Fibroblast of the aortic adventitia (primary cell): ENCODE data around the gene DEFB119. TPM values are rescaled to one million over a fixed set of nuclear protein-coding genes. Genes with fewer than 3 reads are reported as not detected.
"Not testable (repeated sequence)": the region's sequence is repeated elsewhere in the genome, so short reads cannot be mapped to it uniquely, and the experiment has no call there.

Experiments
- DNase-seq: peaks from one replicate; pipeline ENCODE4 v3.0.0-alpha.2; 2010; ENCODE audit warnings: low read depth
- H3K4me3 ChIP-seq: 2 replicates; pipeline ENCODE4 v1.5.1; 2011; ENCODE audit warnings: low read depth, mild to moderate bottlenecking, control low read depth, low read length, moderate library complexity
- total RNA-seq: library from RNA; depleted of rRNA; stranded (reverse); fragments of >200 nt; gene quantifications from 2 replicates; pipeline ENCODE4 v1.2.3, GENCODE V29; 2012; ENCODE audit warnings: low replicate concordance
- TF ChIP-seq, protein P1 (sequence below): IDR thresholded peaks from 2 replicates; pipeline ENCODE4 v1.5.1; 2011; ENCODE audit warnings: mild to moderate bottlenecking, low read length, control low read depth, inconsistent platforms; ENCODE audit not compliant: insufficient read depth

Gene DEFB119, protein sequence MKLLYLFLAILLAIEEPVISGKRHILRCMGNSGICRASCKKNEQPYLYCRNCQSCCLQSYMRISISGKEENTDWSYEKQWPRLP
- total RNA-seq: not detected in 2 replicates

DNA sequence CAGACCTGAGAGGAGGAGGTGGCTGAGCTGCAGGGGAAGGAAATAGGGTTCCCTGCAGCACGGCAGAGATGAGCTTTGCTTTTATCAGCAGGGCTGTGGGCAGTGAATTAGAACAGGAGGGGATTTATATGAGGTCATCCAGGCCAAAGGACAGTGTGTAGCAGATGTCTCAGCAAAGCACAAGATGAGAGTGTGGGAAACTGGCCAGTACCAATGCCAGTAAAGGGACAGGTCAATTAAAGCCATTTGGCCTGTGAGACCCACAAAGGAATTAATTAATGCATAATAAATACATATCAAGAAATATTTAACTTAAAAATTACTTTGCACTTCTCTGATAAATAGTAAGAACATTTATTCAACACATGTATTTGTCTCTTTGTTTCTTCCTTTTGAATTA, at the start of gene DEFB119:
TSS of gene DEFB119 (minus strand) at position 101 of the 400 bp plus-strand sequence. CDS start 107 bp downstream, outside the sequence.
- TF ChIP-seq, protein P1, sequence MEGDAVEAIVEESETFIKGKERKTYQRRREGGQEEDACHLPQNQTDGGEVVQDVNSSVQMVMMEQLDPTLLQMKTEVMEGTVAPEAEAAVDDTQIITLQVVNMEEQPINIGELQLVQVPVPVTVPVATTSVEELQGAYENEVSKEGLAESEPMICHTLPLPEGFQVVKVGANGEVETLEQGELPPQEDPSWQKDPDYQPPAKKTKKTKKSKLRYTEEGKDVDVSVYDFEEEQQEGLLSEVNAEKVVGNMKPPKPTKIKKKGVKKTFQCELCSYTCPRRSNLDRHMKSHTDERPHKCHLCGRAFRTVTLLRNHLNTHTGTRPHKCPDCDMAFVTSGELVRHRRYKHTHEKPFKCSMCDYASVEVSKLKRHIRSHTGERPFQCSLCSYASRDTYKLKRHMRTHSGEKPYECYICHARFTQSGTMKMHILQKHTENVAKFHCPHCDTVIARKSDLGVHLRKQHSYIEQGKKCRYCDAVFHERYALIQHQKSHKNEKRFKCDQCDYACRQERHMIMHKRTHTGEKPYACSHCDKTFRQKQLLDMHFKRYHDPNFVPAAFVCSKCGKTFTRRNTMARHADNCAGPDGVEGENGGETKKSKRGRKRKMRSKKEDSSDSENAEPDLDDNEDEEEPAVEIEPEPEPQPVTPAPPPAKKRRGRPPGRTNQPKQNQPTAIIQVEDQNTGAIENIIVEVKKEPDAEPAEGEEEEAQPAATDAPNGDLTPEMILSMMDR: no peak
- DNase-seq: no peak
- H3K4me3 ChIP-seq: no peak within 1 kb of the TSS

DNA sequence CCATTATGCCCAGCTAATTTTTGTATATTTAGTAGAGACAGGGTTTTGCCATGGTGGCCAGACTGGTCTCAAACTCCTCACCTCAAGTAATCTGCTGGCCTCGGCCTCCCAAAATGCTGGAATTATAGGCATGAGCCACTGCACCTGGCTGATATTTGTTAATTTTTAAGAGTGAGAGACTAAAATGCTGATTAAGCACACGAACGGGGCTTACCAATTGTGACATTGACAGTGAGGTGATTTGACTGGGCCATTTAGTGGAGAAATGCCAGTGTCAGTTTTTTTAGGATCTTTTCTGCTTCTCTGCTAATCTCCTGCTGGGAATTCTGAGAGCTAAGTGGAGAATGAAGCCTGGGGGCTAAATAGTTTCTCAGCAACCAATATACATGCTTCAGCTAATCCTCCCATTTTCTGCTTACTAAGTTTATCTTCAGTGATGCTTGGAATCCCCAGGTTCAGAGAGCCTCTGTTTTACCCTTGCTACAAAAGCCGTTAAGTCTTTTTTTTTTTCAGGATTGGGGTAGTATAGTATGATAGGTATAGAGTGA, 40.3 kb upstream of the DEFB119 start:
- TF ChIP-seq, protein P1: no peak

DNA sequence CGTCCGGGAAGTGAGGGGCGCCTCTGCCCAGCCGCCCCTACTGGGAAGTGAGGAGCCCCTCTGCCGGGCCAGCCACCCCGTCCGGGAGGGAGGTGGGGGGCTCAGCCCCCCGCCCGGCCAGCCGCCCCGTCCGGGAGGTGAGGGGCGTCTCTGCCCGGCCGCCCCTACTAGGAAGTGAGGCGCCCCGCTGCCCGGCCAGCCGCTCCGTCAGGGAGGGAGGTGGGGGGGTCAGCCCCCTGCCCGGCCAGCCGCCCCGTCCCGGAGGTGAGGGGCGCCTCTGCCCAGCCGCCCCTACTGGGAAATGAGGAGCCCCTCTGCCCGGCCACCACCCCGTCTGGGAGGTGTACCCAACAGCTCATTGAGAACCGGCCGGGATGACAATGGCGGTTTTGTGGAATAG, 37.2 kb upstream of the DEFB119 start:
- DNase-seq, H3K4me3 ChIP-seq: not testable (repeated sequence)

More for the DNA sequence above, 40.3 kb upstream of the DEFB119 start:
- DNase-seq: no peak
- no peak overlapping the region for H3K4me3 ChIP-seq

DNA sequence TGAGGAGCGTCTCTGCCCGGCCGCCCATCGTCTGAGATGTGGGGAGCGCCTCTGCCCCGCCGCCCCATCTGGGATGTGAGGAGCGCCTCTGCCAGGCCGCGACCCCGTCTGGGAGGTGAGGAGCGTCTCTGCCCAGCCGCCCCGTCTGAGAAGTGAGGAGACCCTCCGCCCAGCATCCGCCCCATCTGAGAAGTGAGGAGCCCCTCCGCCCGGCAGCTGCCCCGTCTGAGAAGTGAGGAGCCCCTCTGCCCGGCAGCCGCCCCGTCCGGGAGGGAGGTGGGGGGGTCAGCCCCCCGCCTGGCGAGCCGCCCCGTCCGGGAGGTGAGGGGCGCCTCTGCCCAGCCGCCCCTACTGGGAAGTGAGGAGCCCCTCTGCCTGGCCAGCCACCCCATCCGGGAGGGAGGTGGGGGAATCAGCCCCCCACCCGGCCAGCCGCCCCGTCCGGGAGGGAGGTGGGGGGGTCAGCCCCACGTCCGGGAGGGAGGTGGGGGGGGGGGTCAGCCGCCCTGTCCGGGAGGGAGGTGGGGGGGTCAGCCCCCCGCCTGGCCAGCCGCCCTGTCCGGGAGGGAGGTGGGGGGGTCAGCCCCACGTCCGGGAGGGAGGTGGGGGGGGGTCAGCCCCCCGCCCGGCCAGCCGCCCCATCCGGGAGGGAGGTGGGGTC, 36.6 kb upstream of the DEFB119 start:
- DNase-seq, H3K4me3 ChIP-seq: not testable (repeated sequence)

DNA sequence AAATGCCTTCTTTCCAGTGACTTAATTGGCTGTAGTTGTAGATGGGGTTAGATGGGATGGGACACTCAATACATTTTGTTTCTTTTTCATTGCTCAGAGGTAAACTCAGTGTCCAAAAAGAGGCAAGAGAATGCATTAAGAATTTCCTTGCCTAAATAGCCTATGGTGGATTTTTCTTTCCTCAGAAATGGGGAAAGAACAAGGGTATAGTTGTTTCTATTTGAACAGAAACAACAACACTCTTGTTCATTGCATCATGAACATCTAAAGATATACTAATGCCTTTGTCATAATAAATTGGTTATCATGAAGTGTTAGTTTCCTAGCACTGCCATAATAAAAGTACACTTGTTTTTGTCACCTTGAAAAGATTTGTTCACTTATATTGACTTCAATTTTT, 35.4 kb upstream of the DEFB119 start:
- H3K4me3 ChIP-seq: no peak overlapping the region
- TF ChIP-seq, protein P1: no peak
- no peak for DNase-seq

DNA sequence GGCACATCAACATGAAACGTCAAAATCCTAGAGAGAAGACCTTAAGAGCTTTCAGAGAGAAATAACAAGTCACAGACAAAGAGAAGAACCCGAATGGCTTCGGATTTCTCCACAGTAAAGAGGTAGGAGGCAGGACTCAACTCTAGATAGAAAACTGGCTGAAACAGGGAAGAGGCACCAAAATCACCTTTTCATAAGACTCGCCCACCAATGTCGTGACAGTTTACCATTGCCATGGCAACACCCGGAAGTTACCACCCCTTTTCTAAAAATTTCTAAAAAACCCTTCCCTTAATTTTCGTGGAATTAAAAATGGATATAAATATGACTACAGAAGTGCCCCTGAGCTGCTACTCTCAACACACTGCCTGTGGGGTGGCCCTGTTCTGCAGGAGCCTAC, 27.9 kb upstream of the DEFB119 start:
- DNase-seq: no peak
- no peak overlapping the region for H3K4me3 ChIP-seq
- TF ChIP-seq, protein P1: no peak

DNA sequence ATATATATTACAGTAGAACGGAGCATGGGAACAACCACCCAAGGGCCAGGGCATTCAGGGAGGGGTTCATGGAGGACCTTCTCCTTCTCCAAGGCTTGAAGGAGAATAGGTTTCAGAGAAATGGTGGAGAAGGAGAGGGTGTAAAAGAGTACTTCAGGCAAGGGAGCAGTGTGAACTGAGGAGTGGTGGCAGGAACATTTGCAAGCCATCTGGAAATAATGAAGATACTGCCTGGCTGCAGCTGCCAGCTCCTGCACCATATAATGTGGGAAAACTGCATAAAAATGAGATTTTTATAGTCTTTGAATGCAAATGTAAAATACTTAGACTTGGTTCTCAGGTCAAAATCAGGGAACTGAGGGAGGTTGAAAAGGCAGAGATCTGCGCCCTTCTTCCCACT, 25.3 kb upstream of the DEFB119 start:
- no peak overlapping the region for H3K4me3 ChIP-seq
- TF ChIP-seq, protein P1: no peak
- DNase-seq: no peak

DNA sequence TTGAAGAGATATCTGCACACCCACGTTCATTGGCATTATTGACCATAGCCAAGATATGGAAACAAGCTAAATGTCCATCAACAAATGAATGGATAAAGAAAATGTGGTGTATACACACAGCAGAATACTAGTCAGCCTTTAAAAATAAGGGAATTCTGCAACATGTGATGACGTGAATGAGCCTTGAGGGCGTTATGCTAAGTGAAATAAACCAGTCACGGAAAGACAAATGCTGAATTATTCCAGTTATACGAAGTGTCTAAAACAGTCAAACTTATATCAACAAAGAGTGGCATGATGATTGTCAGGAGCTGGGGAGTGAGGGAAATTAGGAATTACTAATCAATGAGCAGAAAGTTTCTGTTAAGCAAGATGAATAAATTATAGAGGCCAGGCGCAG, 24.0 kb upstream of the DEFB119 start:
- no peak for DNase-seq
- H3K4me3 ChIP-seq: no peak overlapping the region
- TF ChIP-seq, protein P1: no peak
